Glutamatergic neuron (in vitro differentiated cells): ENCODE measurements around the gene BCS1L. TPM values are rescaled to one million over a fixed set of nuclear protein-coding genes. Genes with fewer than 3 reads are reported as not detected.

Source experiments
- DNase-seq: peaks from one replicate; pipeline ENCODE4 v3.0.0; 2022
- H3K27ac Mint-ChIP-seq: one replicate; pipeline ENCODE4 v1.8.0; 2020; ENCODE audit warnings: mild to moderate bottlenecking, mixed read lengths, inconsistent platforms; ENCODE audit not compliant: unreplicated experiment
- H3K27me3 Mint-ChIP-seq: one replicate; pipeline ENCODE4 v1.8.0; 2020; ENCODE audit warnings: mild to moderate bottlenecking, moderate library complexity, mixed read lengths, inconsistent platforms; ENCODE audit not compliant: unreplicated experiment
- H3K36me3 Mint-ChIP-seq: one replicate; pipeline ENCODE4 v1.8.0; 2020; ENCODE audit warnings: mild to moderate bottlenecking, mixed read lengths, inconsistent platforms; ENCODE audit not compliant: unreplicated experiment
- H3K4me1 Mint-ChIP-seq: one replicate; pipeline ENCODE4 v1.8.0; 2020; ENCODE audit warnings: mild to moderate bottlenecking, low read depth, mixed read lengths, inconsistent platforms; ENCODE audit not compliant: unreplicated experiment
- H3K4me3 Mint-ChIP-seq: one replicate; pipeline ENCODE4 v1.8.0; 2020; ENCODE audit warnings: mild to moderate bottlenecking, mixed read lengths, inconsistent platforms; ENCODE audit not compliant: unreplicated experiment
- H3K9me3 Mint-ChIP-seq: one replicate; pipeline ENCODE4 v1.8.0; 2020; ENCODE audit warnings: mild to moderate bottlenecking, moderate library complexity, mixed read lengths, inconsistent platforms; ENCODE audit not compliant: unreplicated experiment
- CTCF ChIP-seq: fragments of 200-600 bp; sonication (generic); IDR thresholded peaks from one replicate; pipeline ENCODE4 v1.5.0; 2021; ENCODE audit not compliant: partially characterized antibody, unreplicated experiment
- total RNA-seq: library from RNA; stranded (reverse); fragmentation: NEBNext Ultra II Directional; extraction: Animal tissue kit (Norgen Biotek cat#: 25700); gene quantifications from one replicate; pipeline ENCODE4 v1.2.1, GENCODE V29; 2021; ENCODE audit not compliant: unreplicated experiment

BCS1L gene
- total RNA-seq, 1 donor from 2014 or later, result 59.8 TPM

GRCh38 chr2:218711550-218711929 lies 52.1 kb downstream of the BCS1L start:
- Mint-ChIP-seq H3K9me3 (peaks cover 2% of the 10 kb centered on the region), H3K36me3 (no peaks in the 10 kb centered on the region), H3K27me3 (peaks cover 3% of the 10 kb centered on the region), H3K4me1 (no peaks in the 10 kb centered on the region), H3K27ac (peak overlapping the region; percentile 54), H3K4me3 (peak overlapping the region; percentile 98)
- no peak for TF ChIP-seq CTCF
- no peak for DNase-seq

Other genes with a start within 250 kb of the BCS1L start
- gene VIL1, start 240.6 kb upstream of the BCS1L start, total RNA-seq, result not detected
- 12.7 TPM for gene USP37, start 91.3 kb upstream of the BCS1L start, total RNA-seq
- gene CNOT9, start 90.8 kb upstream of the BCS1L start, total RNA-seq, result 58.1 TPM
- 1.9 TPM for gene PLCD4, start 51.8 kb upstream of the BCS1L start, total RNA-seq
- gene ZNF142, start 60 bp upstream of the BCS1L start, total RNA-seq, result 46.7 TPM
- gene RNF25, start 12.3 kb downstream of the BCS1L start, total RNA-seq, result 34.6 TPM
- gene STK36, start 12.4 kb downstream of the BCS1L start, total RNA-seq, result 101 TPM
- gene TTLL4, start 51.2 kb downstream of the BCS1L start, total RNA-seq, result 27.9 TPM
- gene CYP27A1, start 122.5 kb downstream of the BCS1L start, total RNA-seq, result 0.98 TPM
- not detected for gene PRKAG3, start 172.1 kb downstream of the BCS1L start, total RNA-seq
- gene WNT6, start 200.1 kb downstream of the BCS1L start, total RNA-seq, result 0.66 TPM
- gene WNT10A, start 221.2 kb downstream of the BCS1L start, total RNA-seq, result 0.17 TPM